ENCODE results near the gene RPS19.

GRCh38 chr19:41918653-41919244 is 58.7 kb downstream of the RPS19 start:
- TF ChIP-seq, protein P1, sequence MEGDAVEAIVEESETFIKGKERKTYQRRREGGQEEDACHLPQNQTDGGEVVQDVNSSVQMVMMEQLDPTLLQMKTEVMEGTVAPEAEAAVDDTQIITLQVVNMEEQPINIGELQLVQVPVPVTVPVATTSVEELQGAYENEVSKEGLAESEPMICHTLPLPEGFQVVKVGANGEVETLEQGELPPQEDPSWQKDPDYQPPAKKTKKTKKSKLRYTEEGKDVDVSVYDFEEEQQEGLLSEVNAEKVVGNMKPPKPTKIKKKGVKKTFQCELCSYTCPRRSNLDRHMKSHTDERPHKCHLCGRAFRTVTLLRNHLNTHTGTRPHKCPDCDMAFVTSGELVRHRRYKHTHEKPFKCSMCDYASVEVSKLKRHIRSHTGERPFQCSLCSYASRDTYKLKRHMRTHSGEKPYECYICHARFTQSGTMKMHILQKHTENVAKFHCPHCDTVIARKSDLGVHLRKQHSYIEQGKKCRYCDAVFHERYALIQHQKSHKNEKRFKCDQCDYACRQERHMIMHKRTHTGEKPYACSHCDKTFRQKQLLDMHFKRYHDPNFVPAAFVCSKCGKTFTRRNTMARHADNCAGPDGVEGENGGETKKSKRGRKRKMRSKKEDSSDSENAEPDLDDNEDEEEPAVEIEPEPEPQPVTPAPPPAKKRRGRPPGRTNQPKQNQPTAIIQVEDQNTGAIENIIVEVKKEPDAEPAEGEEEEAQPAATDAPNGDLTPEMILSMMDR (IDR thresholded peaks at IDR 0.05) = no peak
- TF ChIP-seq POLR2AphosphoS5 (IDR thresholded peaks at IDR 0.05) (no peak), POLR2A (IDR thresholded peaks at IDR 0.05) (no peak)

Measured in upper lobe of left lung (tissue), 4 donors.